HG02759 (cell line): ENCODE measurements around the gene ANKRD53.
A peak's percentile ranks its signal among the peaks of the same experiment; 100 is the strongest.

ENCODE experiments used
- ATAC-seq: cut with Tn5 transposase; IDR thresholded peaks from one replicate; pipeline ENCODE4 v1.9.1; 2021; ENCODE audit warnings: mild to moderate bottlenecking, moderate library complexity; ENCODE audit not compliant: unreplicated experiment

ANKRD53 gene, protein sequence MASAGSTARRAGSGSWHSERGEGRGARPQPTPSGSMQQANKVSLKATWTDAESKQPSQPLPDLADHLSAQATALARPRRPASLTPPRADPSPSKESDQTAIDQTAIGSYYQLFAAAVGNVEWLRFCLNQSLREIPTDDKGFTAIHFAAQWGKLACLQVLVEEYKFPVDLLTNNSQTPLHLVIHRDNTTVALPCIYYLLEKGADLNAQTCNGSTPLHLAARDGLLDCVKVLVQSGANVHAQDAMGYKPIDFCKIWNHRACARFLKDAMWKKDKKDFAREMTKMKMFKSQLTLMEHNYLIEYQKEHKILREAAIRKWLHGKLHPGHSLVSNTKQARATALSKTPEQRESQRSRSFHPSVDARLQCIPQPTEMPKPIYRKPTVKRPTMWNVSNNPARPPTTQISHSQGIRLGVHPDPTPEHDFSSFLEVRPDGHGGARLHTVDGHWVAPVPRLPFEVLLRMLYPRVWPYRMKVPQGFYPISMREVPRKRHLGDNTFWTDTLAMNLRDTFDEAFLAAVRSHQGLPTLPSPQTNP

GRCh38 chr2:70978341-70979179, at the start of gene ANKRD53:
Gene ANKRD53, plus strand, starts transcription at chr2:70978630. Its CDS starts 16 bp downstream, at chr2:70978646.
- ATAC-seq = peak; percentile 38

DNA sequence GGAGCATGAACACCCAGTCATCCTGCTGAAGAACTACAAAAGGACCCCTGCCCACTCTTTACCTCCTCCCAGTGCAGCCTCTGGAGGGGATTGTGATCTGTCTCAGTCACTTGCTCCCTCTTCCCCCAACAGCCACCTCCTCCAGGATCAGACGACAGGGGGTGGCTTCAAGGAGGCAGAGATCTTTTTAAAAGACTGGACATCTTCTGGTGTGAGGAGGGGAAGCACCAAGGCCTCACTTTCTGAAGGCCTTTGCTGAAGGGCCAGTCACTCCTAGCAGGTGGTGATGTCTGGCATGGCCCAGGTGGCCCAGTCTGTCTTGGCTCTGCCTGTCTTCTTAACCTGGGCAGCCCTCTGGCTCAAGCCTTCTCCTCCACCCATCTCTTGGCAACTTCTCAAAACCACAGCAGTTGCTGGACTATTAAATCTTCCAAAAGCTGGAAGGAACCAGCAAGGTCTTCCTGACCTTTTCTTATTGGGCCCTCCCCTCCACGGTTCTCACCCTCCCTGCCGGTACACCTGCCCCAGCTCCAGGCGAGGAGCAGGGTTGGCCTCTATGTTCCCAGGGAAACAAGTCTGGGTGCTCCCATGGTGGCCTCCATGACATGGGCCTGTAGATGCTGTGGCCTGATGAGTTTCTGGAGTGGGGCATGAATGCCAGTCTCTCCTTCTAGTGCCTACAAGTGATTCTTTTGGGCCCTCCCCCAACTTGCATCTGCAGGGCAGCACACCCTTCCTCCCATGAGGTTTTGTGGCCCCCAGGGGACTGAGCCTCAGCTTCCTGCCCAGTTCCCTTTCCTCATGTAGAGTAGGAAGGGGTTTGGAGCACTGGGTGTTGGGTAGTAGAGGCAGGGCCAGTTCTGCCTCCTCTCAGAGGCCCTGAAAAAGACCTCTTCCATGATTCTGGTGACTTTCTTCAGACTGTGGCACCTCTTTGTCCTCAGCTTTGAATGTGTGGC, 47.8 kb upstream of the ANKRD53 start:
- no peak for ATAC-seq

DNA sequence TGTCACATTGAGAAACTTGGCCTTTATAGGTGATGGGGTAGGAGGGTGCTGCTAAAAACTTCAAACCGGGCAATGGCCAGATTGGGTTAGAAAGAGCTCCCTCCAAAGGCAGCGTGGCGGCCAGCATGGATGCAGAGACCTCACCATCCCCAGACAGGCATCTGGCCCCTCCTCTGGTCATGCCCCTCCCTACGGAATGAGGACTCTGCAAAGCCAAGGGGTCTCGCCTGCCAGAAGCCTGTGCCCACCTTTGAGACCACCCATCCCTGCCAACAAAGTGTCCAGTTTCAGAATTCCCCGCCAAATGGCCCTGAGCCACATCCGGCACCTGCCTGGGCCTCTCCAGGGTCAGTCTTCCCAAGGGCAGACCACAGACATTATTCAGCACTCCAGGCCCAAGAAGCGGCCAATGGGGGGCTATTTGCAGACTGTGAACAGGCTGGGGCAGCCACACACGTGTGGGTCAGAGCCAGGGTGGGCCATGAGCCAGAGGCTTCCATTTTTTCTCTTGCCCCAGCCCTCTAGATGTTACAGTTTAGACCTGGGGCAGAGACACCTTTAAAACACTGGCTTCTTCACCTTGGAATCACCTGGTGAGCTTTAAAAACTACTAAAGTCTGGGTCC, 46.9 kb upstream of the ANKRD53 start:
- no peak for ATAC-seq

DNA sequence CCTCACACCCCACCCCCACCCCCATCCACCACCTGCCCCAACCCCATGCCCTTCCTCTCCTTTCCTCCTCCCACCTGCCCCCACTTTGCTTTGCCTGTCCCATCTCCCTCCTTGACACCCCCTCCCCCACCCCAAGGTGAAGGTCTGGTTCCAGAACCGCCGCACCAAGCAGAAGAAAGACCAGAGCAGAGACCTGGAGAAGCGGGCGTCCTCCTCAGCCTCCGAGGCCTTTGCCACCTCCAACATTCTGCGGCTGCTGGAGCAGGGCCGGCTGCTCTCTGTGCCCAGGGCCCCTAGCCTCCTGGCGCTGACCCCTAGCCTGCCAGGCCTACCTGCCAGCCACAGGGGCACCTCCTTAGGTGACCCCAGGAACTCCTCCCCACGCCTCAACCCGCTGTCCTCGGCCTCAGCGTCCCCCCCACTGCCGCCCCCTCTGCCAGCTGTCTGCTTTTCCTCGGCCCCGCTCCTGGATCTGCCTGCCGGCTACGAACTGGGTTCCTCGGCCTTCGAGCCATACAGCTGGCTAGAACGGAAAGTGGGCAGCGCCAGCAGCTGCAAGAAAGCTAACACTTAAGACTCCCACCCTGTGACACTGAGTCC, 45.7 kb upstream of the ANKRD53 start:
- ATAC-seq = no peak

- no peak for ATAC-seq
These were observed 43.4 kb upstream of the ANKRD53 start for GRCh38 chr2:70934981-70935380.

- ATAC-seq = no peak
These were observed 42.8 kb upstream of the ANKRD53 start, which contains the start of gene ATP6V1B1 for GRCh38 chr2:70935468-70936164. Gene ATP6V1B1, plus strand, starts transcription at chr2:70935900. Its CDS starts 55 bp downstream, at chr2:70935955.

DNA sequence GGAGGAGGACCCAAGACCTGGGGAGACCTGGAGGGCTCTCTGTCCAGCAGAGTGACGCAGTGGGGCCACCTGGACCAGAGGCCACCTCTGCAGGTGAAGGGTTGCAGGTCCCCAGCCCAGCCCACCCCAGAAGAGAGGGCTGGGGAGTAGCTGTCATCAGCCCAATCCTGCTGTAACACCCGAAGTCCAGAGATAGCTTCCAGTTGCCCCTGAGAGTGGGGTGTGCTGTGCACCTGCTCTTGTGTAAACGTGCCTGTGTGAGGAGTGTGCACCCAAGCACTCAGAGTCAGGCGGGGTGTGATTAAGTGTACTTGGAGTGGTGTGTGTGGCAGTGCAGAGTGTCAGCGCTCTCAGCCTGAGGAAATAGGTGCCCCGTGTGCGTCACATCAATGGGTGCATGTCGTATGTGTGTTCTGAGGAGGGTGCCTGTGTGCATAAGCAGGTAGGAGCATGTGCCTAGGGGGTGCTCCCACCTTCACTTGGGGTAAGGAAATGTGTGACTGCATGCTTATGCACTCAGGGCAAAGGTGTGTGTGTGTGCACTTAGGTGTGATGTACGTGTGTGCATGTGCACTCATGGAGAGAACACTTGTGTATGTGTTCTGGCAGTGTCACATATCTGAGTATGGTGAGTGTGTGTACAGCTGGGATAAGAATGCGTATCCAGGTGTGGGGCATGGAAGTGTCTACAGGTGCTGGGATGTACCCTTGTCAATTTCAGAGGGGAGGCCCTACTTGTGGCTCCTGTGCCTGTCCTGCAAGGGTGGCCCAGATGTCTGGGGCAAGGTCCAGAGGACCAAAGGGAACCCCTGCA, 42.1 kb upstream of the ANKRD53 start:
- ATAC-seq = no peak

DNA sequence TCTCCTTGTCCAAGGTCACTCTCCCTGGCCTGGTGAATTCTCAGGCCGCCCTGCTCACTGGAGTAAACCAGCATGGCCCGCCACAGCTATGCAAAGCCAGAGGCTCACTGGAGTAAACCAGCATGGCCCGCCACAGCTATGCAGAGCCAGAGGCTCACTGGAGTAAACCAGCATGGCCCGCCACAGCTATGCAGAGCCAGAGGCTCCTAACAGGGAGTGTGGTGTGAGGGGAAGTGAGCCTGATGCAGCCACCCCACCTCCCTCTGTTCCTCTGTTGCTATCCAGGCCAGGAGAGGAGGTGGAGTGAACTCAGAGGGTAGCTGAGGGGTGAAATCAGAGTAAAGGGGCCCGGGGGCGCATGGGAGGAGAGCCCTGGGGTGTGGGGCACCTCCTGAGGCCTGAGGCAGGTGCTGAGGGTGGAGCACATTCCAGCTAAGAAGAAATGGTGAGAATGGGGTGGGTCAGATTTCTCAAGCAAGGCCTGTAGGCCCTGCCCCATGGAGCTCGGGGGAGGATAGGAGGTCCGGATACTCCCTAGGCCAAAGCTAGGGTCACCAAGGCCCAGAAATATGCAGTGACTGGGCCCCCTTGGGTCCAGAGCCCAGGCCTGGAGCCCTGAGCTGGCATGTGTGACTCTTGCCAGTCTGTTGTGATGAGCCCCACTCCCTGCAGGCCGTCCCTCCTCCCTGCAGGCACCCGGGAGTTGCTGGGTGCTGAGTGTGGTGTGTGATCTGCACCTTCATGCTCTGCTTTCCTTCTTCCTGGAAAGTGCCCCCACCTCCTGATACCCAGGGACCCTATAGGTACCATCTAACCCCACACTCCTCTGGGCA, 41.2 kb upstream of the ANKRD53 start:
- no peak for ATAC-seq

GRCh38 chr2:70937866-70938585, 40.4 kb upstream of the ANKRD53 start:
- no peak for ATAC-seq

DNA sequence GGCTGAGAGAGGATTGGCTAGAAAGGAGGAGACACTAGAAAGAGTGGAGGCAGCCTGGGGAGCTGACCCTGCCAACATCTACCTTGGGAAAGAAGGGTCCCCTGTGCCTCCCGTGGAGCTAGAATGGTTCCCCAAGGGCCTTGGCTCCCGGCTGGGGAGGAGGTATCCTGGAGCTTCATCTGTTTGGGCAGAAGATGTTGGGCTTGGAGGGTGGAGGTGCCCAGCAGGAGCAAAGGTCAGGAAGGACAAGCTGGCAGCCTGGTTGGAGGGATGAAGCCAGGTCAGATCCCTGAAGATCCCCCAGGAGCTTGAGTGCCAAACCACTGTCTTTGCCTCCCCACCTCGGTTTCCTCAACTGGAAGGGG, 39.9 kb upstream of the ANKRD53 start:
- ATAC-seq = no peak

- ATAC-seq = no peak
These were observed 39.2 kb upstream of the ANKRD53 start for GRCh38 chr2:70939001-70939838.

GRCh38 chr2:70939839-70940580, 38.4 kb upstream of the ANKRD53 start:
- no peak for ATAC-seq

GRCh38 chr2:70941186-70941585, 37.2 kb upstream of the ANKRD53 start:
- no peak for ATAC-seq

DNA sequence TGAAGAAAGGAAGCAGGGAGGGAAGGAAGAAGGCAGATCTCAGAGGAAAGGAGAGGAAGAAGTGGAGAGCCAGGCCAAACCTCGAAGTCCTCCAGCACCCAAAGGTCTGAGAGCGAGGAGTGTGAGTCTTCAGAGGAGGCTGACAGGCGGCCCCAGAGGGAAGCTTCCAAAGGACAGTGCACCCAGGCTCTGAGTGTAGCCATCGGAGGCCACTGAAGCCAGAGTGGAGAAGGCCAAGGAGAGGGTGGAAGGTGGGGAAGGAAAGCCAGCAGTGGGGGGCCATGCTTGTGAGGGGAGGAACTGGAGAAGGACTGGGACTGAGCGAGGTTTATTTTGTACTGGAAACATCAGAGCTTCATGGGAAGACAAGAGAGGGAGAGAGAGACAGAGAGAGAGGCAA, 36.7 kb upstream of the ANKRD53 start:
- ATAC-seq = no peak
